Measurements from ENCODE around the gene SAMD11. TPM values are rescaled to one million over a fixed set of nuclear protein-coding genes. Genes with fewer than 3 reads are reported as not detected.

The SAMD11 gene
- total RNA-seq, 2 experiments from 2014 or later: not detected

DNA sequence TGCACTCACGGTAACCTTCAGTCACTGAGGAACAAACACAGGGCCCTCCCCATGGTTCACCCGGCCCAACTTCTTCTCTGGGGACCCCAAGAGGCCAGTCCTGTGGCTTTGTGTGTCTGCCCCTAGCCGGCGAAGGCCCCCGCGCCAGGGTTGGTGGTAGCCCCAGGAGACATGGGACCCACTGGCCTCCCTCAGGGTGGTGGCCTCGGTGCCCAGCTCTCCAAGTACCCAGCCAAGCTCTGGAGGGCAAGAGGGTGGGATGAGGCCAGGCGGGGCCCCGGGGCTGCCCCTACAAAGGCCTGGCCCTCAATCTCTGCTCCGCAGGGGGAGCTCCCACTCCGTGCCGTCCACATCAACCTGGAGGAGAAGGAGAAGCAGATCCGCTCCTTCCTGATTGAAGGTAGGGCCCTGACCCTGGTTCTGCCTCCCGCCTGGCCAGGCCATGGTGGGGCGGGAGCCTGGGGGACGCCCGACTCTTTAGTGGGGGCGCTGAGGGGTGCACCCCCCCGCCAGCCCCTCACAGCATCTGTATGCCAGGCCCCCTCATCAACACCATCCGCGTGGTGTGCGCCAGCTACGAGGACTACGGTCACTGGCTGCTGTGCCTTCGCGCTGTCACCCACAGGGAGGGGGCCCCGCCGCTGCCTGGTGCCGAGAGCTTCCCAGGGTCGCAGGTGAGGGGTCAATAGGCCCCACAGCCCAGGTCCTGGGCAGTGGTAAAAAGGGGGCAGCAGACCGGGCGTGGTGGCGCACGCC is 48.2 kb downstream of the SAMD11 start:
- intact Hi-C loops (cut with DNase I, micrococcal nuclease): no loop called here
- Histone ChIP-seq H3K4me3 (ENCODE audit: low read length) (no peak overlapping the region), H3K4me1 (ENCODE audit: insufficient read depth, low read length) (peaks cover 19% of the 10 kb centered on the region), H3K27ac (ENCODE audit: low read depth in 1 of 2, low read length in 2 of 2) (no peak overlapping the region), H3K27me3 (ENCODE audit: control insufficient read depth in 1 of 2, insufficient read depth in 2 of 2, low read length in 2 of 2) (peaks cover 21 to 28% of the 10 kb centered on the region in 2 experiments), H3K9me3 (ENCODE audit: control insufficient read depth in 1 of 2, insufficient read depth in 1 of 2, low read length in 2 of 2) (peaks cover 0 to 15% of the 10 kb centered on the region in 2 experiments), H3K36me3 (ENCODE audit: insufficient read depth, low read length) (no peaks in the 10 kb centered on the region)
- POLR2A ChIA-PET: no interaction called here
- no peak for ATAC-seq (ENCODE audit: poor library complexity)
- TF ChIP-seq, protein P1, sequence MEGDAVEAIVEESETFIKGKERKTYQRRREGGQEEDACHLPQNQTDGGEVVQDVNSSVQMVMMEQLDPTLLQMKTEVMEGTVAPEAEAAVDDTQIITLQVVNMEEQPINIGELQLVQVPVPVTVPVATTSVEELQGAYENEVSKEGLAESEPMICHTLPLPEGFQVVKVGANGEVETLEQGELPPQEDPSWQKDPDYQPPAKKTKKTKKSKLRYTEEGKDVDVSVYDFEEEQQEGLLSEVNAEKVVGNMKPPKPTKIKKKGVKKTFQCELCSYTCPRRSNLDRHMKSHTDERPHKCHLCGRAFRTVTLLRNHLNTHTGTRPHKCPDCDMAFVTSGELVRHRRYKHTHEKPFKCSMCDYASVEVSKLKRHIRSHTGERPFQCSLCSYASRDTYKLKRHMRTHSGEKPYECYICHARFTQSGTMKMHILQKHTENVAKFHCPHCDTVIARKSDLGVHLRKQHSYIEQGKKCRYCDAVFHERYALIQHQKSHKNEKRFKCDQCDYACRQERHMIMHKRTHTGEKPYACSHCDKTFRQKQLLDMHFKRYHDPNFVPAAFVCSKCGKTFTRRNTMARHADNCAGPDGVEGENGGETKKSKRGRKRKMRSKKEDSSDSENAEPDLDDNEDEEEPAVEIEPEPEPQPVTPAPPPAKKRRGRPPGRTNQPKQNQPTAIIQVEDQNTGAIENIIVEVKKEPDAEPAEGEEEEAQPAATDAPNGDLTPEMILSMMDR (IDR thresholded peaks at IDR 0.05): no peak
- H3K27me3 Mint-ChIP-seq: peaks cover 30% of the 10 kb centered on the region
- no peak overlapping the region for H3K27ac Mint-ChIP-seq
- H3K36me3 Mint-ChIP-seq (ENCODE audit: low read depth): no peaks in the 10 kb centered on the region
- CTCF ChIA-PET: no interaction called here
- DNase-seq: peak in 1 of 14 experiments; percentile 25
- H3K4me1 Mint-ChIP-seq (ENCODE audit: low read depth): peaks cover 7% of the 10 kb centered on the region
- no peaks in the 10 kb centered on the region for H3K9me3 Mint-ChIP-seq
- H3K4me3 Mint-ChIP-seq: no peak overlapping the region

DNA sequence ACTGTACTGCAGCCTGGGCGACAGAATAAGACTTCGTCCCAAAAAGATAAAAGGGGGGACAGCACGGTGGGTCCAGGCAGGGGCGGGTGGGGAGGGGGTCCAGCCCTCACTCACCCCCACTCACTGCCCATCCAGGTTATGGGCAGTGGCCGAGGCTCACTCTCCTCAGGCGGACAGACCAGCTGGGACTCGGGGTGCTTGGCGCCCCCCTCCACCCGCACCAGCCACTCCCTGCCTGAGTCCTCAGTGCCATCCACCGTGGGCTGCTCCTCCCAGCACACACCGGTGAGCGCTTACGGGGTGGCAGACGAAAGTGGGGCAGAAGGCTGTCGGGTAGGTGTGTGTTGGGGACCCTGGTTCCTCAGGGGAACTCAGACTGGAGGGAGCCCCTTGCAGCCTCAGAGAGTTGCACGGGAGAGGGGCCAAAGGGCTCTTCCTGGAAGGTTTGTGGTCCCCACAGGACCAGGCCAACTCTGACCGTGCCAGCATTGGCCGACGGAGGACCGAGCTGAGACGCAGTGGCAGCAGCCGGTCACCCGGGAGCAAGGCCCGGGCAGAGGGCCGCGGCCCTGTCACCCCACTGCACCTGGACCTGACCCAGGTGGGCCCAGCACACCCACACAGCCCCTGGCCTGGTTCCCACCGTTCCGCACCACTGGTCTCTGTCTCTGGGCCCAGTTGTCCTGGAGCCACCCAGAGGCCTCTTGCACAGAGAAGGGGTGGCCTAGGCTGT is 49.2 kb downstream of the SAMD11 start:
- H3K9me3 ChIP-seq (ENCODE audit: control insufficient read depth in 1 of 2, insufficient read depth in 1 of 2, low read length in 2 of 2): peaks cover 0 to 15% of the 10 kb centered on the region in 2 experiments
- intact Hi-C loops (cut with DNase I, micrococcal nuclease): no loop called here
- H3K36me3 ChIP-seq (ENCODE audit: insufficient read depth, low read length): no peaks in the 10 kb centered on the region
- H3K4me3 ChIP-seq (ENCODE audit: low read length): no peak overlapping the region
- peaks cover 11% of the 10 kb centered on the region for H3K4me1 ChIP-seq (ENCODE audit: insufficient read depth, low read length)
- Mint-ChIP-seq H3K9me3 (no peaks in the 10 kb centered on the region), H3K4me3 (no peak overlapping the region), H3K36me3 (ENCODE audit: low read depth) (no peaks in the 10 kb centered on the region), H3K27me3 (peaks cover 30% of the 10 kb centered on the region), H3K27ac (no peak overlapping the region), H3K4me1 (ENCODE audit: low read depth) (peaks cover 7% of the 10 kb centered on the region)
- ChIA-PET POLR2A (no interaction called here), CTCF (no interaction called here)
- DNase-seq: peak in 1 of 14 experiments; percentile 23
- TF ChIP-seq, protein P1 (IDR thresholded peaks at IDR 0.05): no peak
- H3K27ac ChIP-seq (ENCODE audit: low read depth in 1 of 2, low read length in 2 of 2): no peak overlapping the region
- ATAC-seq (ENCODE audit: poor library complexity): no peak
- H3K27me3 ChIP-seq (ENCODE audit: control insufficient read depth in 1 of 2, insufficient read depth in 2 of 2, low read length in 2 of 2): peaks cover 21 to 28% of the 10 kb centered on the region in 2 experiments

DNA sequence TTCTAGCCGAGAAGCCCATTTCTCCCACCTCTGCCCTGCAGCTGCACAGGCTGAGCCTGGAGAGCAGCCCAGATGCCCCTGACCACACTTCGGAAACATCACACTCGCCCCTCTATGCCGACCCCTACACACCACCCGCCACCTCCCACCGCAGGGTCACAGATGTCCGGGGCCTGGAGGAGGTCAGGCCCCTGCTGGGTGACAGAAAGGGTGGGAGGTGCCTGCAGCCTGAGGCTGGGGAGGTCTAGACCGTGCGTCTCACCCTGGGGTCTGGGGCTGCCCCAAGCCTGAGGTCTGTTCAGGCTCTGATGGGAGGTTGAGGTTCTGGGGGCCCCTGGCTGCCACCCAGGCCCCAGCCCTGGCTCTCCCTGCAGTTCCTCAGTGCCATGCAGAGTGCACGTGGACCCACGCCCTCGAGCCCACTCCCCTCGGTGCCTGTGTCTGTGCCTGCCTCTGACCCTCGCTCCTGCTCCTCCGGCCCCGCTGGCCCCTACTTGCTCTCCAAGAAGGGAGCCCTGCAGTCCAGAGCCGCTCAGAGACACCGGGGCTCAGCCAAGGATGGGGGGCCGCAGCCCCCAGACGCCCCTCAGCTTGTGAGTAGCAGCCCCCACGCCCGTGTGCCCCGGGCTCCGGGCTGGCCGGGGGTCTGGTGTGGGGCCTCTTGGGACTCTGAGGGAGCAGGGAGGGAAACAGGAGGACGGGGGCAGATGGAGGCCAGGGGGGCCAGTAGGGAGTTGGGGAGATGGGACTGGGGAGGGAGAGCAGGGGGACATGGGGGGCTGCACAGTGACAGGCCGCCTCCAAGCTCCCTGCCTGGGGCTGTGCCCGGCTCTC is 50.0 kb downstream of the SAMD11 start:
- Mint-ChIP-seq H3K9me3 (no peaks in the 10 kb centered on the region), H3K27ac (no peak overlapping the region), H3K27me3 (peaks cover 28% of the 10 kb centered on the region), H3K4me1 (ENCODE audit: low read depth) (peaks cover 7% of the 10 kb centered on the region), H3K4me3 (no peak overlapping the region), H3K36me3 (ENCODE audit: low read depth) (no peaks in the 10 kb centered on the region)
- DNase-seq (peak in 1 of 14 experiments; percentile 19), ATAC-seq (ENCODE audit: poor library complexity) (no peak)
- Histone ChIP-seq H3K9me3 (ENCODE audit: control insufficient read depth in 1 of 2, insufficient read depth in 1 of 2, low read length in 2 of 2) (peaks cover 0 to 17% of the 10 kb centered on the region in 2 experiments), H3K27me3 (ENCODE audit: control insufficient read depth in 1 of 2, insufficient read depth in 2 of 2, low read length in 2 of 2) (peaks cover 21 to 28% of the 10 kb centered on the region in 2 experiments), H3K36me3 (ENCODE audit: insufficient read depth, low read length) (no peaks in the 10 kb centered on the region), H3K4me1 (ENCODE audit: insufficient read depth, low read length) (peaks cover 11% of the 10 kb centered on the region), H3K27ac (ENCODE audit: low read depth in 1 of 2, low read length in 2 of 2) (no peak overlapping the region), H3K4me3 (ENCODE audit: low read length) (no peak overlapping the region)
- CTCF ChIA-PET: no interaction called here
- POLR2A ChIA-PET: no interaction called here
- TF ChIP-seq, protein P1 (IDR thresholded peaks at IDR 0.05): no peak
- intact Hi-C loops (cut with DNase I, micrococcal nuclease): no loop called here
